ENCODE measurements around the gene RNLS. TPM values are rescaled to one million over a fixed set of nuclear protein-coding genes. Genes with fewer than 3 reads are reported as not detected.

RNLS gene
- total and polyA plus RNA-seq, 2 of the 4 experiments (the other 2 are of a cell fraction) = 4.5 to 7.0 TPM

DNA sequence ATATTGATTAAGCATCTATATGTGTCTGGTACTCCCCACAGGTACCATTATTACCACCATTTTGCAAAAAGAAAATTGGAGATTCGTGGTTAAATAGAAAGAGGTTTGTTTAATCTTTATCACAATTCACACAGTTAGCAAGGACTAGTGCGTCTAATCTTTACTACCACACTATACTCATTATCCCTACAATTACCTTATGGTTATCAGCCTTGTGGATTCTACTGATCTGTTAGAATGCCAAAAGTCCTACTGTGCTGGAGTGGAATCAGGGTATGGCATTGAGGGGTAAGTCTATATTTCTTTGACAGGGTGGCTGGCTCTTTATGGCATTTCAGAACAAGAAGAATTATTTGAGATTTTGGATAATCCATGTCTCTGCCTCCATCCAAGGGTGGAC is 156.1 kb downstream of the RNLS start:
- Histone ChIP-seq H2AK5ac (ENCODE audit: low read depth, low read length) (no peak overlapping the region), H2BK15ac (ENCODE audit: low read depth, low read length) (no peak overlapping the region), H4K91ac (ENCODE audit: insufficient read depth, low read depth, low read length) (no peak overlapping the region), H2BK120ac (ENCODE audit: low read depth, low read length) (no peak overlapping the region), H3K14ac (replicated peaks; ENCODE audit: low read depth, low read length) (no peak overlapping the region), H3K36me3 (ENCODE audit: control insufficient read depth, insufficient read depth, low read length) (no peaks in the 10 kb centered on the region), H4K8ac (ENCODE audit: low read depth in 2 of 2, low read length in 2 of 2) (no peak overlapping the region), H3K27ac (ENCODE audit: insufficient read depth, low read length) (no peak overlapping the region), H2AFZ (replicated peaks; ENCODE audit: low read length, poor library complexity) (no peak overlapping the region), H3K9me3 (ENCODE audit: control insufficient read depth, insufficient read depth, low read length) (no peaks in the 10 kb centered on the region), H3K56ac (ENCODE audit: extremely low read depth, insufficient read depth, low read length) (no peak overlapping the region), H3K79me1 (ENCODE audit: low read depth in 1 of 2, low read length in 2 of 2) (no peaks in the 10 kb centered on the region), H3K4me3 (ENCODE audit: insufficient read depth, low read depth, low read length) (no peak overlapping the region), H3K27me3 (ENCODE audit: control insufficient read depth, insufficient read depth, low read length) (peaks cover 10% of the 10 kb centered on the region; the same call in 1 of the 2 replicates), H3K4ac (ENCODE audit: low read depth, low read length) (no peak overlapping the region), H2BK5ac (ENCODE audit: low read depth, low read length, poor library complexity, severe bottlenecking) (no peak overlapping the region), H3K9ac (ENCODE audit: low read depth, low read length) (no peak overlapping the region), H3K23ac (ENCODE audit: low read depth, low read length) (no peak overlapping the region), H2AK9ac (replicated peaks; ENCODE audit: low read depth, low read length, poor library complexity) (no peak overlapping the region), H2BK20ac (ENCODE audit: low read depth, low read length) (no peak overlapping the region), H4K20me1 (ENCODE audit: insufficient read depth, low read length) (no peaks in the 10 kb centered on the region), H3K4me1 (ENCODE audit: control insufficient read depth, insufficient read depth, low read length) (no peaks in the 10 kb centered on the region), H3K9me1 (ENCODE audit: insufficient read depth, low read length) (no peaks in the 10 kb centered on the region), H3K18ac (ENCODE audit: low read depth, low read length) (no peak overlapping the region), H3K4me2 (ENCODE audit: low read depth, low read length) (no peak overlapping the region), H4K5ac (ENCODE audit: low read depth, low read length) (no peak overlapping the region)
- intact Hi-C loops (cut with micrococcal nuclease) (no loop called here), in situ Hi-C loops (cut with MboI; ENCODE audit: low sequenced_read_pairs) (no loop called here), dilution Hi-C loops (cut with HindIII; ENCODE audit: low sequenced_read_pairs, unreplicated experiment) (no loop called here)
- DNase-seq (no peak), ATAC-seq (ENCODE audit: low read depth) (no peak)
- CTCF ChIA-PET = no interaction called here
- POLR2A ChIA-PET (ENCODE audit: unreplicated experiment) = no interaction called here
- BruUV-seq (replicated peaks) = no TSS peak
- WGBS, 2 experiments (ENCODE audit: extremely low coverage in 2 of 2, insufficient read length in 1 of 2) = no CpG with 5 or more reads among the region's 2 CpGs
- no peak for TF ChIP-seq CEBPB (IDR thresholded peaks at IDR 0.05; ENCODE audit: low read depth, low read length)
- no peak for TF ChIP-seq POLR2A (IDR thresholded peaks at IDR 0.05; ENCODE audit: low read depth, low read length)
- no peak for TF ChIP-seq MAZ (IDR thresholded peaks at IDR 0.05; ENCODE audit: borderline replicate concordance, low read depth, low read length)

All from IMR-90 (cell line).